Fibroblast of lung (primary cell): ENCODE measurements around the gene PPID. TPM values are rescaled to one million over a fixed set of nuclear protein-coding genes. Genes with fewer than 3 reads are reported as not detected.
"Not testable (repeated sequence)": the region's sequence is repeated elsewhere in the genome, so short reads cannot be mapped to it uniquely, and the experiment has no call there.

Experiments used
- DNase-seq, 2 donors: peaks; one replicate each; pipeline versions ENCODE4 v3.0.0 to v3.0.0-alpha.2; 2010; ENCODE audit warnings: low read depth in 2 of 2
- H2AFZ ChIP-seq: 2 replicates; pipeline ENCODE4 v1.5.1; 2012; ENCODE audit warnings: low read length, control low read depth, inconsistent platforms
- H3K27ac ChIP-seq: 2 replicates; pipeline ENCODE4 v1.5.1; 2011; ENCODE audit warnings: low read length, control low read depth; ENCODE audit not compliant: insufficient read depth
- H3K27me3 ChIP-seq: 2 replicates; pipeline ENCODE4 v1.5.1; 2011; ENCODE audit warnings: mild to moderate bottlenecking, low read length; ENCODE audit not compliant: control insufficient read depth, insufficient read depth
- H3K36me3 ChIP-seq: 2 replicates; pipeline ENCODE4 v1.5.1; 2011; ENCODE audit warnings: low read length; ENCODE audit not compliant: control insufficient read depth, insufficient read depth
- H3K4me1 ChIP-seq: 2 replicates; pipeline ENCODE4 v1.5.1; 2011; ENCODE audit warnings: low read length; ENCODE audit not compliant: control insufficient read depth, insufficient read depth; ENCODE audit errors: extremely low read depth
- H3K4me2 ChIP-seq: 2 replicates; pipeline ENCODE4 v1.5.1; 2011; ENCODE audit warnings: low read length, control low read depth; ENCODE audit not compliant: insufficient read depth; ENCODE audit errors: extremely low read depth
- H3K4me3 ChIP-seq, 4 experiments: fragments of 200-600 bp in 1 of 4; sonication (generic) in 1 of 4; replicated peaks in 1 of 4; 2 replicates each; pipeline ENCODE4 v1.5.1; 2011 to 2016; ENCODE audit warnings: low read length in 4 of 4, low read depth in 3 of 4, mild to moderate bottlenecking in 3 of 4, control low read depth in 2 of 4, inconsistent platforms in 1 of 4, mixed read lengths in 1 of 4; ENCODE audit not compliant: insufficient read depth in 1 of 4; ENCODE audit errors: control extremely low read depth in 1 of 4
- H3K79me2 ChIP-seq: 2 replicates; pipeline ENCODE4 v1.5.1; 2012; ENCODE audit warnings: mild to moderate bottlenecking, low read length, inconsistent platforms; ENCODE audit not compliant: control insufficient read depth, insufficient read depth
- H3K9ac ChIP-seq: 2 replicates; pipeline ENCODE4 v1.5.1; 2011; ENCODE audit warnings: mild to moderate bottlenecking, low read length, control low read depth; ENCODE audit not compliant: insufficient read depth
- H3K9me3 ChIP-seq: 2 replicates; pipeline ENCODE4 v1.5.1; 2012; ENCODE audit warnings: low read depth, low read length; ENCODE audit not compliant: control insufficient read depth, insufficient read depth
- H4K20me1 ChIP-seq: 2 replicates; pipeline ENCODE4 v1.5.1; 2011; ENCODE audit warnings: low read length; ENCODE audit not compliant: control insufficient read depth, insufficient read depth; ENCODE audit errors: extremely low read depth
- EZH2 ChIP-seq: IDR thresholded peaks from 2 replicates; pipeline ENCODE4 v1.5.1; 2012; ENCODE audit warnings: low read length, control low read depth, mild to moderate bottlenecking; ENCODE audit errors: missing control alignments
- polyA plus RNA-seq, 2 donors: library from polyadenylated mRNA; depleted of rRNA in 1 of 2; stranded (reverse) in 1 of 2; unstranded in 1 of 2; fragments of >200 nt; gene quantifications; 2 replicates each; pipeline ENCODE4 v1.2.1, GENCODE V29; 2011 to 2012; ENCODE audit warnings: missing spikeins in 1 of 2
- total RNA-seq: library from RNA; depleted of rRNA; stranded (reverse); fragments of >200 nt; gene quantifications from 2 replicates; pipeline ENCODE4 v1.2.1, GENCODE V29; 2014
- TF ChIP-seq, protein P1 (sequence below), 2 donors: IDR thresholded peaks in 1 of 2; conservative IDR thresholded peaks in 1 of 2; 1 replicate in 1 of 2; 2 replicates in 1 of 2; pipeline ENCODE4 v1.5.1; 2011 to 2012; ENCODE audit warnings: low read length in 2 of 2, control low read depth in 1 of 2, inconsistent platforms in 1 of 2, low read depth in 1 of 2, mild to moderate bottlenecking in 1 of 2

Gene PPID
- total and polyA plus RNA-seq, 2 donors (not counting 1 experiment from before 2014, with no cell fraction given): 18.4 to 36.0 TPM

DNA sequence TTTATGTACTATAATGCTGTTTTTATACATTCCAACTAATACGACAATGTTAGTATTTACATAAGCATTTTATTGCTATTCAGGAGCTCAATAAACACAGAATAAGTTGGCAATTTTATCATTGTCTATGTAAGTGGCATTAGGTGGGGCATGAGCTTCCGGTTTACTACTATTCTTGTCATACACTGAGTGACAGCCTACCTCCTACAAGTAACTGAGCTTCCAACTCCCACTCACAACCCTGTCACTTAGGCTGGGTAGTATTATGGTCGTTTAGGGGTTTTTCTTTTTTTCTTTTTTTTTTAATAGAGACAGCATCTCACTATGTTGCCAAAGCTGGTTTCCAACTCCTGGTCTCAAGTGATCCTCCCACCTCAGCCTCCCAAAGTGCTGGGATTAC is 7.4 kb downstream of the PPID start:
- no peaks in the 10 kb centered on the region for H3K9me3 ChIP-seq
- H4K20me1 ChIP-seq: no peaks in the 10 kb centered on the region
- H3K4me1 ChIP-seq: no peaks in the 10 kb centered on the region
- H3K4me2 ChIP-seq: no peak overlapping the region
- no peak overlapping the region for H3K27ac ChIP-seq
- no peaks in the 10 kb centered on the region for H3K79me2 ChIP-seq
- H3K36me3 ChIP-seq: peaks cover 2% of the 10 kb centered on the region
- no peak overlapping the region for H2AFZ ChIP-seq
- no peak overlapping the region for H3K4me3 ChIP-seq
- no peak for TF ChIP-seq EZH2
- TF ChIP-seq, protein P1, sequence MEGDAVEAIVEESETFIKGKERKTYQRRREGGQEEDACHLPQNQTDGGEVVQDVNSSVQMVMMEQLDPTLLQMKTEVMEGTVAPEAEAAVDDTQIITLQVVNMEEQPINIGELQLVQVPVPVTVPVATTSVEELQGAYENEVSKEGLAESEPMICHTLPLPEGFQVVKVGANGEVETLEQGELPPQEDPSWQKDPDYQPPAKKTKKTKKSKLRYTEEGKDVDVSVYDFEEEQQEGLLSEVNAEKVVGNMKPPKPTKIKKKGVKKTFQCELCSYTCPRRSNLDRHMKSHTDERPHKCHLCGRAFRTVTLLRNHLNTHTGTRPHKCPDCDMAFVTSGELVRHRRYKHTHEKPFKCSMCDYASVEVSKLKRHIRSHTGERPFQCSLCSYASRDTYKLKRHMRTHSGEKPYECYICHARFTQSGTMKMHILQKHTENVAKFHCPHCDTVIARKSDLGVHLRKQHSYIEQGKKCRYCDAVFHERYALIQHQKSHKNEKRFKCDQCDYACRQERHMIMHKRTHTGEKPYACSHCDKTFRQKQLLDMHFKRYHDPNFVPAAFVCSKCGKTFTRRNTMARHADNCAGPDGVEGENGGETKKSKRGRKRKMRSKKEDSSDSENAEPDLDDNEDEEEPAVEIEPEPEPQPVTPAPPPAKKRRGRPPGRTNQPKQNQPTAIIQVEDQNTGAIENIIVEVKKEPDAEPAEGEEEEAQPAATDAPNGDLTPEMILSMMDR (conservative IDR thresholded peaks at IDR 0.05 in 1 of 2, IDR thresholded peaks at IDR 0.05 in 1 of 2; ENCODE audit: low read depth in 1 of 2, low read length in 2 of 2): no peak
- no peak for DNase-seq
- H3K9ac ChIP-seq: no peak overlapping the region
- no peaks in the 10 kb centered on the region for H3K27me3 ChIP-seq

DNA sequence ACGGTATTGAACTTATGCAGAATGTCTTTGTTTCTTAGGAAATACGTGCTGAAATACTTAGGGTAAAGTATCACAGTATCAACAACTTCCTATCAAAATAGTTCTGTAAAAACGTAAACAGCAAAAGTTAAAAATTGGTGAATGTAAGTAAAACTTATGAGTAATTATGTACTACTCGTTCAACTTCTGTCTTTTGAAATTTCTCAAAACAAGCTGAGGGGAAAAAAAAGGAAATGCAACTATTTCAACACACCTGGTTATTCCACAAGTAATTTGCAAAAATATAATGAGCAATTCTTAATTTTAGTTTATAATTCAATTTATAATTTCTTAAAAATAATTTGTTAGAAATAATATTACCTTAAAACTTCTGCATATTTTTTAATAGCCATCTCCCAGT is 8.3 kb downstream of the PPID start:
- Histone ChIP-seq H3K4me2 (no peak overlapping the region), H3K9me3 (no peaks in the 10 kb centered on the region), H4K20me1 (no peaks in the 10 kb centered on the region), H3K9ac (no peak overlapping the region), H3K79me2 (no peaks in the 10 kb centered on the region), H3K4me1 (no peaks in the 10 kb centered on the region), H3K27ac (no peak overlapping the region), H2AFZ (no peak overlapping the region), H3K36me3 (peaks cover 2% of the 10 kb centered on the region), H3K4me3 (no peak overlapping the region), H3K27me3 (no peaks in the 10 kb centered on the region)
- TF ChIP-seq EZH2: no peak
- TF ChIP-seq, protein P1 (conservative IDR thresholded peaks at IDR 0.05 in 1 of 2, IDR thresholded peaks at IDR 0.05 in 1 of 2; ENCODE audit: low read depth in 1 of 2, low read length in 2 of 2): no peak
- no peak for DNase-seq

DNA sequence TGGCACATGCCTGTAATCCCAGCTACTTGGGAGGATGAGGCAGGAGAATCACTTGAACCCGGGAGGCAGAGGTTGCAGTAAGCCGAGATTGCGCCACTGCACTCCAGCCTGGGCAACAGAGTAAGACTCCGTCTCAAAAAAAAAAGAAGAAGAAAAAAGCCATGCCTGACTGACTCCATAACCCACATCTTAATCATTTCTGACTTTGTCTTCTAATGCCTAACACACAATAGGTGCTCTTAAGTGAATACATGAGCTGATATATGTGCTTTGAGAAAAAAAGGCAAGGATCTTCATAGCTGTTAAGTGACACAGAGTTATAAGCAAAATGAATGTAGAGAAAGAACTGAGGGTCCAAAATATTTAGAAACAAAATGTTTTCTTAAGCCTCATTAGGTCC is 10.6 kb downstream of the PPID start:
- not testable (repeated sequence) for H3K79me2 ChIP-seq, H3K9me3 ChIP-seq, H4K20me1 ChIP-seq, H3K4me2 ChIP-seq, H3K4me1 ChIP-seq, H3K27me3 ChIP-seq, DNase-seq, H3K4me3 ChIP-seq, H3K9ac ChIP-seq, H3K36me3 ChIP-seq, H3K27ac ChIP-seq, H2AFZ ChIP-seq
